Endothelial cell of umbilical vein (primary cell): Measurements from ENCODE around the gene SRCAP.

Source experiments
- EZH2 ChIP-seq: IDR thresholded peaks from 2 replicates; pipeline ENCODE4 v1.6.1; 2012; ENCODE audit warnings: borderline replicate concordance, low read depth, mild to moderate bottlenecking, moderate library complexity, low read length, inconsistent platforms; ENCODE audit not compliant: severe bottlenecking
- FOS ChIP-seq: IDR thresholded peaks from 2 replicates; pipeline ENCODE4 v1.6.1; 2011; ENCODE audit warnings: mild to moderate bottlenecking, low read length, moderate library complexity, borderline replicate concordance; ENCODE audit not compliant: insufficient read depth
- GATA2 ChIP-seq: IDR thresholded peaks from 2 replicates; pipeline ENCODE4 v1.7.0; 2011; ENCODE audit warnings: low read depth, mild to moderate bottlenecking, moderate library complexity, mixed read lengths, low read length; ENCODE audit not compliant: insufficient read length, insufficient read depth
- JUN ChIP-seq: IDR thresholded peaks from 2 replicates; pipeline ENCODE4 v1.6.1; 2011; ENCODE audit warnings: borderline replicate concordance, low read depth; ENCODE audit not compliant: insufficient read length, insufficient read depth
- MYC ChIP-seq: IDR thresholded peaks from one replicate; pipeline ENCODE4 v1.6.1; 2011; ENCODE audit warnings: mild to moderate bottlenecking, low read depth, low read length
- POLR2A ChIP-seq: IDR thresholded peaks from 2 replicates; pipeline ENCODE4 v1.6.1; 2012; ENCODE audit warnings: low read depth, mild to moderate bottlenecking, control low read depth, low read length
- POLR2AphosphoS5 ChIP-seq: IDR thresholded peaks from 2 replicates; pipeline ENCODE4 v1.6.1; 2012; ENCODE audit warnings: low read depth, mild to moderate bottlenecking, control low read depth, low read length, moderate library complexity; ENCODE audit not compliant: insufficient read depth
- TF ChIP-seq, protein P1 (sequence below), 2 donors: IDR thresholded peaks; 1 replicate in 1 of 2; 2 replicates in 1 of 2; pipeline ENCODE4 v1.5.1; 2011; ENCODE audit warnings: low read length in 2 of 2, mild to moderate bottlenecking in 2 of 2, moderate library complexity in 2 of 2, control low read depth in 1 of 2, inconsistent platforms in 1 of 2, low read depth in 1 of 2; ENCODE audit not compliant: insufficient read depth in 1 of 2; ENCODE audit errors: extremely low read depth in 1 of 2
- TF ChIP-seq, protein P2 (sequence below): IDR thresholded peaks from 2 replicates; pipeline ENCODE4 v1.6.1; 2011; ENCODE audit not compliant: insufficient read depth, insufficient read length

DNA sequence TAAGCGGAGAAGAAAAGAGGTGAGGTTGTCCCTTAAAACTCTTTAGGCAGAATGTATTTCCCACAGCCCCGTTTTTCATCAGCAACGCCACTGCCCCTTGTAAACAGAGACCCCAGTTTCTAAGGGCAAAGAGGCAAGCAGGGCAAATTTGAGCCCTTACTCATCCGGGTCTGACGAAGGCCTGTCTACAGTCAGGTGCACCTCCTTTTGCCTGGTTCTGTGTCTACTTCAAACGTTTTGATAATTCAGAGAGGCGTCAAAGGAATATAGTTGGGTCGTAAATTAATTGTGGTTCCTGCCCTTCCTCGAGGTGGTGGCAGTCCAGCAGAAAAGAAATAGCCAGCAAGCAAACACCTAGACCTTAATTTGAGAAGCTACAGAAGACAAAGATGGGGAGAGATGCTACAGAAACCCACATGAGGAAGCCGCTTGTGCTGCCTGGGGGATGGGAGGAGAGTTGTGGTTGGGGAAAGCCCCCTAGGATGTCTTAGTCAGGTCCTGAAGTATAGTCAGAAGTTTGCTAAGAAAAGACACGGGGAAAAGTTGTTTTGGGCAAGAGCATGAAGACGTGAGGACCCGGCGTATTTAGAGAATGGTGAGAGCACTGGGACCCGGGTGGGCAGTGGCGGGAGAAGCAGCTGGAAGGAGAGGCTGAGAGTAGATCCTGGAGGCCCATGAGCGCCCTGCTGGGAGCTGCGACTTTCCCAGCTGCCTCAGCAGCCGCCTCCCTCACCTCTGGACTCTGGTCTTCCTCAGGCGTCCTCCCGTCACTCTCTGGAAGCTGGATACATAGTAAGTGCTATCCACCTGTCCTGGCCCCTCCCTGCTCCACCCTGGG, 38.3 kb upstream of the SRCAP start:
- TF ChIP-seq POLR2AphosphoS5 (no peak), POLR2A (no peak), EZH2 (no peak), JUN (no peak), MYC (no peak), FOS (no peak), GATA2 (no peak)
- TF ChIP-seq, protein P1, sequence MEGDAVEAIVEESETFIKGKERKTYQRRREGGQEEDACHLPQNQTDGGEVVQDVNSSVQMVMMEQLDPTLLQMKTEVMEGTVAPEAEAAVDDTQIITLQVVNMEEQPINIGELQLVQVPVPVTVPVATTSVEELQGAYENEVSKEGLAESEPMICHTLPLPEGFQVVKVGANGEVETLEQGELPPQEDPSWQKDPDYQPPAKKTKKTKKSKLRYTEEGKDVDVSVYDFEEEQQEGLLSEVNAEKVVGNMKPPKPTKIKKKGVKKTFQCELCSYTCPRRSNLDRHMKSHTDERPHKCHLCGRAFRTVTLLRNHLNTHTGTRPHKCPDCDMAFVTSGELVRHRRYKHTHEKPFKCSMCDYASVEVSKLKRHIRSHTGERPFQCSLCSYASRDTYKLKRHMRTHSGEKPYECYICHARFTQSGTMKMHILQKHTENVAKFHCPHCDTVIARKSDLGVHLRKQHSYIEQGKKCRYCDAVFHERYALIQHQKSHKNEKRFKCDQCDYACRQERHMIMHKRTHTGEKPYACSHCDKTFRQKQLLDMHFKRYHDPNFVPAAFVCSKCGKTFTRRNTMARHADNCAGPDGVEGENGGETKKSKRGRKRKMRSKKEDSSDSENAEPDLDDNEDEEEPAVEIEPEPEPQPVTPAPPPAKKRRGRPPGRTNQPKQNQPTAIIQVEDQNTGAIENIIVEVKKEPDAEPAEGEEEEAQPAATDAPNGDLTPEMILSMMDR (IDR thresholded peaks at IDR 0.05; ENCODE audit: extremely low read depth in 1 of 2, insufficient read depth in 1 of 2, low read depth in 1 of 2, low read length in 2 of 2): no peak
- TF ChIP-seq, protein P2, sequence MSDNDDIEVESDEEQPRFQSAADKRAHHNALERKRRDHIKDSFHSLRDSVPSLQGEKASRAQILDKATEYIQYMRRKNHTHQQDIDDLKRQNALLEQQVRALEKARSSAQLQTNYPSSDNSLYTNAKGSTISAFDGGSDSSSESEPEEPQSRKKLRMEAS: no peak
